H1 (cell line): ENCODE results near the gene MYO5A. TPM values are rescaled to one million over a fixed set of nuclear protein-coding genes. Genes with fewer than 3 reads are reported as not detected.

Experiments
- CBX8 ChIP-seq: fragments of 300-800, 300-1000 bp; sonication (generic); IDR thresholded peaks from 2 replicates; pipeline ENCODE4 v1.7.1; 2016; ENCODE audit warnings: low read depth, low read length, borderline replicate concordance
- EZH2 ChIP-seq: fragments of 200-600 bp; sonication (generic); IDR thresholded peaks from 2 replicates; pipeline ENCODE4 v1.7.1; 2012; ENCODE audit warnings: low read depth, mild to moderate bottlenecking, moderate library complexity, low read length, inconsistent platforms; ENCODE audit not compliant: severe bottlenecking
- MAFK ChIP-seq: IDR thresholded peaks from 2 replicates; pipeline ENCODE4 v1.6.1; 2012; ENCODE audit warnings: low read depth, mild to moderate bottlenecking, improper control_type of control experiment, low read length
- SIRT6 ChIP-seq: IDR thresholded peaks from one replicate; pipeline ENCODE4 v1.7.1; 2012; ENCODE audit warnings: low read length, inconsistent platforms
- SP1 ChIP-seq: IDR thresholded peaks from 2 replicates; pipeline ENCODE4 v1.6.1; 2011; ENCODE audit warnings: low read depth, low read length
- SP2 ChIP-seq: IDR thresholded peaks from 2 replicates; pipeline ENCODE4 v1.6.1; 2012; ENCODE audit warnings: mild to moderate bottlenecking, low read length, inconsistent platforms
- SP4 ChIP-seq: IDR thresholded peaks from 2 replicates; pipeline ENCODE4 v1.6.1; 2012; ENCODE audit warnings: low read length, inconsistent platforms
- SUZ12 ChIP-seq: fragments of 200-600 bp; sonication (generic); IDR thresholded peaks from 2 replicates; pipeline ENCODE4 v1.6.1; 2012; ENCODE audit warnings: mild to moderate bottlenecking, inconsistent platforms, low read length, moderate library complexity, mixed read lengths
- TAF1 ChIP-seq: IDR thresholded peaks from 2 replicates; pipeline ENCODE4 v1.6.1; 2011; ENCODE audit warnings: mild to moderate bottlenecking, low read depth, low read length
- polyA plus RNA-seq, 7 experiments: library from polyadenylated mRNA; depleted of rRNA in 3 of 7; stranded (reverse) in 5 of 7; unstranded in 2 of 7; fragments of >200 nt in 5 of 7; fragments of 200-250 nt in 2 of 7; gene quantifications; 1 replicate in 5 of 7; 2 replicates in 1 of 7; 4 replicates in 1 of 7; pipeline versions ENCODE4 v1.2.1 to v1.2.3, GENCODE V29; 2011 to 2013; ENCODE audit warnings: missing spikeins in 2 of 7, mixed read lengths in 2 of 7
- total RNA-seq: library from RNA; stranded (reverse); fragmentation: NEBNext Ultra II Directional; extraction: Animal tissue kit (Norgen Biotek cat#: 25700); gene quantifications from 2 replicates; pipeline ENCODE4 v1.2.1, GENCODE V29; 2021
- TF ChIP-seq, protein P1 (sequence below): IDR thresholded peaks from 2 replicates; pipeline ENCODE4 v1.6.1; 2012; ENCODE audit warnings: inconsistent platforms

MYO5A gene
- total and polyA plus RNA-seq, 2 of the 8 experiments (the other 6 are each of a cell fraction or from before 2014, with no cell fraction given): 11.4 to 24.7 TPM

DNA sequence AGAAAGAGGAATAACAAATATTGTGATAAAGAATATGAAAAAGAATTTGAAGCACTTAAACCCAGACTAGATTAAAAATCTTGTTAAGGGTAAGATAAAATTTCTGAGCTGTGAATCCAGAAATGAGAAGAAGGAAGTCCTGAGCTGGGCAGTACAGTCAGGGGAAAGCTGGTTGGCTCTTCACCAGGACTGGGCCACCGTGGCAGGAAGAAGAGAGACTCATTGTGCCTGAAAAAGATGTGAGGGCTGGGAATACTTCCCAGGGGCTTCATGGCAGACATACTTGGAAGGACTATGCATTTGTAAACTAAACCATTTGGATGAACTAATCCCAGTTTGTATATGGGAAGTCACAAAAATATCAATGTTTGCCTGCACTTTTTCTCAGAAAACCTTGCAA, 204.6 kb downstream of the MYO5A start (continued):
- TF ChIP-seq, protein P1, sequence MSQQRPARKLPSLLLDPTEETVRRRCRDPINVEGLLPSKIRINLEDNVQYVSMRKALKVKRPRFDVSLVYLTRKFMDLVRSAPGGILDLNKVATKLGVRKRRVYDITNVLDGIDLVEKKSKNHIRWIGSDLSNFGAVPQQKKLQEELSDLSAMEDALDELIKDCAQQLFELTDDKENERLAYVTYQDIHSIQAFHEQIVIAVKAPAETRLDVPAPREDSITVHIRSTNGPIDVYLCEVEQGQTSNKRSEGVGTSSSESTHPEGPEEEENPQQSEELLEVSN: no peak
- TF ChIP-seq SP2: no peak
- TF ChIP-seq SP4: no peak
- TF ChIP-seq SUZ12: no peak
- TF ChIP-seq EZH2: no peak
- no peak for TF ChIP-seq SP1
- TF ChIP-seq CBX8: no peak
- TF ChIP-seq MAFK: no peak
- TF ChIP-seq TAF1: no peak
- TF ChIP-seq SIRT6: no peak
